CD4-positive, alpha-beta T cell (primary cell): ENCODE results near the gene KIF26A. TPM values are rescaled to one million over a fixed set of nuclear protein-coding genes. Genes with fewer than 3 reads are reported as not detected.

Experiments
- ATAC-seq: fragments of 200-7000 bp; cut with Tn5 transposase; one replicate; pipeline ENCODE4 v1.10.0; 2022; ENCODE audit warnings: mild to moderate bottlenecking; ENCODE audit not compliant: poor library complexity
- CTCF ChIA-PET: fragments of 350-600 bp; sonication (Branson Sonifier 250); formaldehyde crosslinking; loops from one replicate; lab custom pipeline; 2021; ENCODE audit warnings: antibody characterized with exemption, inconsistent platforms; lab: Charles Lee
- POLR2A ChIA-PET: fragments of 350-600 bp; sonication (Branson Sonifier 250); formaldehyde crosslinking; loops from one replicate; lab custom pipeline; 2021; ENCODE audit warnings: antibody characterized with exemption, inconsistent platforms; lab: Charles Lee
- DNase-seq, 14 experiments: peaks; one replicate each; pipeline ENCODE4 v3.0.0-alpha.2; 2013 to 2020; ENCODE audit warnings: mixed read lengths in 2 of 14
- H3K27ac ChIP-seq, 2 donors: one replicate each; pipeline versions ENCODE4 v1.5.1 to v1.7.0; 2013; ENCODE audit warnings: low read length in 2 of 2, low read depth in 1 of 2, mild to moderate bottlenecking in 1 of 2
- H3K27me3 ChIP-seq, 2 experiments: 1 replicate in 1 of 2; 2 replicates in 1 of 2; pipeline versions ENCODE4 v1.6.1 to v1.7.0; 2013; ENCODE audit warnings: low read length in 2 of 2, control low read depth in 1 of 2, mild to moderate bottlenecking in 1 of 2, moderate library complexity in 1 of 2; ENCODE audit not compliant: insufficient read depth in 2 of 2, control insufficient read depth in 1 of 2
- H3K36me3 ChIP-seq: one replicate; pipeline ENCODE4 v1.6.1; 2013; ENCODE audit warnings: low read length, control low read depth; ENCODE audit not compliant: insufficient read depth
- H3K4me1 ChIP-seq: one replicate; pipeline ENCODE4 v1.6.1; 2013; ENCODE audit warnings: low read length, control low read depth; ENCODE audit not compliant: insufficient read depth
- H3K4me3 ChIP-seq: one replicate; pipeline ENCODE4 v1.5.1; 2013; ENCODE audit warnings: mild to moderate bottlenecking, low read length, moderate library complexity
- H3K9me3 ChIP-seq, 2 experiments: 1 replicate in 1 of 2; 2 replicates in 1 of 2; pipeline versions ENCODE4 v1.6.1 to v1.7.0; 2013; ENCODE audit warnings: low read length in 2 of 2, mild to moderate bottlenecking in 2 of 2, control low read depth in 1 of 2, moderate library complexity in 1 of 2; ENCODE audit not compliant: control insufficient read depth in 1 of 2, insufficient read depth in 1 of 2
- H3K27ac Mint-ChIP-seq: one replicate; pipeline ENCODE4 v1.8.0; 2020; ENCODE audit warnings: mixed read lengths
- H3K27me3 Mint-ChIP-seq: one replicate; pipeline ENCODE4 v1.8.0; 2021; ENCODE audit warnings: mixed read lengths
- H3K36me3 Mint-ChIP-seq: one replicate; pipeline ENCODE4 v1.8.0; 2021; ENCODE audit warnings: low read depth, mixed read lengths
- H3K4me1 Mint-ChIP-seq: one replicate; pipeline ENCODE4 v1.8.0; 2021; ENCODE audit warnings: low read depth, mixed read lengths
- H3K4me3 Mint-ChIP-seq: one replicate; pipeline ENCODE4 v1.8.0; 2020; ENCODE audit warnings: mild to moderate bottlenecking, mixed read lengths
- H3K9me3 Mint-ChIP-seq: one replicate; pipeline ENCODE4 v1.8.0; 2020; ENCODE audit warnings: mixed read lengths
- CTCF ChIP-seq: fragments of 200-600 bp; IDR thresholded peaks from one replicate; pipeline ENCODE4 v1.8.0; 2022; ENCODE audit warnings: antibody characterized with exemption, mild to moderate bottlenecking
- intact Hi-C, 2 experiments: fragments of 100-400 bp; cut with DNase I in 1 of 2; cut with micrococcal nuclease in 1 of 2; formaldehyde crosslinking; loops; one replicate each; pipeline versions ENCODE4 v1.15.1 to v1.9.0; 2023 to 2025; cut with DNase I, micrococcal nuclease
- total RNA-seq, 174 experiments: library from RNA in 2 of 174; stranded (reverse) in 2 of 174; gene quantifications; one replicate each; pipeline ENCODE4 v1.2.3 and lab custom pipeline; 2021 to 2026

Gene KIF26A
- total RNA-seq, 2 experiments from 2014 or later = 0.25 to 0.31 TPM

- peaks cover 11% of the 10 kb centered on the region for H3K27me3 Mint-ChIP-seq
- POLR2A ChIA-PET = interaction anchor here (0.6 kb wide), 1 partner anchor 841 kb away, joined by 5 read pairs; no protein-coding TSS in a partner anchor
Observed at GRCh38 chr14:104219731-104220214, 81.4 kb downstream of the KIF26A start.

GRCh38 chr14:104220215-104221070 lies 82.1 kb downstream of the KIF26A start:
- ChIA-PET POLR2A (no interaction called here), CTCF (no interaction called here)
- no peak overlapping the region for H3K4me3 Mint-ChIP-seq
- Histone ChIP-seq H3K27ac (no peak overlapping the region), H3K36me3 (no peaks in the 10 kb centered on the region), H3K9me3 (peaks cover 0 to 3% of the 10 kb centered on the region in 2 experiments), H3K4me3 (no peak overlapping the region), H3K4me1 (peaks cover 11% of the 10 kb centered on the region), H3K27me3 (peaks cover 18 to 20% of the 10 kb centered on the region in 2 experiments)
- H3K4me1 Mint-ChIP-seq = peaks cover 7% of the 10 kb centered on the region
- H3K36me3 Mint-ChIP-seq = no peaks in the 10 kb centered on the region
- intact Hi-C loops = no loop called here
- no peak for ATAC-seq
- no peak for DNase-seq
- H3K27ac Mint-ChIP-seq = no peak overlapping the region
- TF ChIP-seq CTCF = no peak
- no peaks in the 10 kb centered on the region for H3K9me3 Mint-ChIP-seq
- peaks cover 11% of the 10 kb centered on the region for H3K27me3 Mint-ChIP-seq

More at GRCh38 chr14:104219731-104220214, 81.4 kb downstream of the KIF26A start:
- Mint-ChIP-seq H3K27ac (no peak overlapping the region), H3K9me3 (no peaks in the 10 kb centered on the region), H3K4me3 (no peak overlapping the region), H3K36me3 (no peaks in the 10 kb centered on the region), H3K4me1 (peaks cover 4% of the 10 kb centered on the region)
- no peak for TF ChIP-seq CTCF
- Histone ChIP-seq H3K27me3 (peaks cover 17 to 20% of the 10 kb centered on the region in 2 experiments), H3K4me1 (peaks cover 6% of the 10 kb centered on the region), H3K9me3 (peaks cover 0 to 3% of the 10 kb centered on the region in 2 experiments), H3K27ac (no peak overlapping the region), H3K36me3 (no peaks in the 10 kb centered on the region), H3K4me3 (no peak overlapping the region)
- CTCF ChIA-PET = no interaction called here
- ATAC-seq (no peak), DNase-seq (no peak)
- intact Hi-C loops = no loop called here

- Histone ChIP-seq H3K27ac (no peak overlapping the region), H3K4me1 (peaks cover 18% of the 10 kb centered on the region), H3K9me3 (peaks cover 0 to 3% of the 10 kb centered on the region in 2 experiments), H3K4me3 (no peak overlapping the region), H3K36me3 (no peaks in the 10 kb centered on the region), H3K27me3 (peaks cover 18 to 20% of the 10 kb centered on the region in 2 experiments)
- Mint-ChIP-seq H3K27ac (no peak overlapping the region), H3K9me3 (no peaks in the 10 kb centered on the region), H3K4me3 (no peak overlapping the region), H3K36me3 (no peaks in the 10 kb centered on the region), H3K4me1 (peaks cover 7% of the 10 kb centered on the region), H3K27me3 (peaks cover 11% of the 10 kb centered on the region)
- ATAC-seq (no peak), DNase-seq (no peak)
- CTCF ChIA-PET = no interaction called here
- no peak for TF ChIP-seq CTCF
- intact Hi-C loops = no loop called here
- POLR2A ChIA-PET = no interaction called here
Observed at GRCh38 chr14:104221071-104221625, 82.8 kb downstream of the KIF26A start.
